HG02981 (cell line): ENCODE data around the gene PPP5C.
"Not testable (repeated sequence)": the region's sequence is repeated elsewhere in the genome, so short reads cannot be mapped to it uniquely, and the experiment has no call there.

Source experiments
- ATAC-seq: cut with Tn5 transposase; IDR thresholded peaks from one replicate; pipeline ENCODE4 v1.9.1; 2021; ENCODE audit warnings: mild to moderate bottlenecking, moderate library complexity; ENCODE audit not compliant: unreplicated experiment

The PPP5C gene

GRCh38 chr19:46361915-46362314 lies 15.0 kb downstream of the PPP5C start:
- ATAC-seq: no peak

- no peak for ATAC-seq
Measured at GRCh38 chr19:46364359-46364758, 17.5 kb downstream of the PPP5C start.

- ATAC-seq: no peak
Measured at GRCh38 chr19:46365561-46365960, 18.7 kb downstream of the PPP5C start.

GRCh38 chr19:46366620-46367292 lies 19.9 kb downstream of the PPP5C start:
- ATAC-seq: no peak

GRCh38 chr19:46367426-46367825 lies 20.5 kb downstream of the PPP5C start:
- no peak for ATAC-seq

- no peak for ATAC-seq
Measured at GRCh38 chr19:46368116-46368515, 21.2 kb downstream of the PPP5C start.

GRCh38 chr19:46369817-46370216 lies 22.9 kb downstream of the PPP5C start:
- ATAC-seq: no peak

GRCh38 chr19:46371371-46371901 lies 24.5 kb downstream of the PPP5C start:
- no peak for ATAC-seq

- ATAC-seq: no peak
Measured at GRCh38 chr19:46372901-46373490, 26.1 kb downstream of the PPP5C start.

- no peak for ATAC-seq
Measured at GRCh38 chr19:46373491-46374359, 26.8 kb downstream of the PPP5C start.

- ATAC-seq: no peak
Measured at GRCh38 chr19:46374536-46375475, 27.9 kb downstream of the PPP5C start.

GRCh38 chr19:46375476-46376067 lies 28.7 kb downstream of the PPP5C start:
- ATAC-seq: not testable (repeated sequence)

GRCh38 chr19:46376241-46377153 lies 29.6 kb downstream of the PPP5C start:
- ATAC-seq: no peak

GRCh38 chr19:46378268-46378667 lies 31.4 kb downstream of the PPP5C start:
- no peak for ATAC-seq

- ATAC-seq: no peak
Measured at GRCh38 chr19:46380690-46381089, 33.8 kb downstream of the PPP5C start.

- no peak for ATAC-seq
Measured at GRCh38 chr19:46381346-46381745, 34.5 kb downstream of the PPP5C start.

GRCh38 chr19:46381756-46382345 lies 35.0 kb downstream of the PPP5C start:
- no peak for ATAC-seq

- ATAC-seq: no peak
Measured at GRCh38 chr19:46383171-46383815, 36.4 kb downstream of the PPP5C start.
